ENCODE results near the gene OTX1. TPM values are rescaled to one million over a fixed set of nuclear protein-coding genes. Genes with fewer than 3 reads are reported as not detected.

OTX1 gene
- total and polyA plus RNA-seq, 10 donors = 0.23 to 0.37 TPM; not detected in 8

- H3K36me3 ChIP-seq = peaks cover 0 to 21% (median 0%) of the 10 kb centered on the region in 6 donors
- no peak for DNase-seq
- H3K9me3 ChIP-seq = peaks cover 0 to 7% (median 0%) of the 10 kb centered on the region in 8 donors
- peaks cover 9 to 87% (median 70%) of the 10 kb centered on the region in 7 donors for H3K27me3 ChIP-seq (replicated peaks in 1 of 7)
- H3K4me1 ChIP-seq = peaks cover 25 to 53% (median 50%) of the 10 kb centered on the region in 6 donors
- H3K27ac ChIP-seq = no peak overlapping the region
- WGBS, 5 donors = 43 to 54% (median 50%) methylated on average over 8 of the region's 8 CpGs
- peak overlapping the region in 1 of 8 donors; percentile 75 for H3K4me3 ChIP-seq
- TF ChIP-seq POLR2AphosphoS5 (IDR thresholded peaks at IDR 0.05) (no peak), POLR2A (IDR thresholded peaks at IDR 0.05) (no peak)
- TF ChIP-seq, protein P1, sequence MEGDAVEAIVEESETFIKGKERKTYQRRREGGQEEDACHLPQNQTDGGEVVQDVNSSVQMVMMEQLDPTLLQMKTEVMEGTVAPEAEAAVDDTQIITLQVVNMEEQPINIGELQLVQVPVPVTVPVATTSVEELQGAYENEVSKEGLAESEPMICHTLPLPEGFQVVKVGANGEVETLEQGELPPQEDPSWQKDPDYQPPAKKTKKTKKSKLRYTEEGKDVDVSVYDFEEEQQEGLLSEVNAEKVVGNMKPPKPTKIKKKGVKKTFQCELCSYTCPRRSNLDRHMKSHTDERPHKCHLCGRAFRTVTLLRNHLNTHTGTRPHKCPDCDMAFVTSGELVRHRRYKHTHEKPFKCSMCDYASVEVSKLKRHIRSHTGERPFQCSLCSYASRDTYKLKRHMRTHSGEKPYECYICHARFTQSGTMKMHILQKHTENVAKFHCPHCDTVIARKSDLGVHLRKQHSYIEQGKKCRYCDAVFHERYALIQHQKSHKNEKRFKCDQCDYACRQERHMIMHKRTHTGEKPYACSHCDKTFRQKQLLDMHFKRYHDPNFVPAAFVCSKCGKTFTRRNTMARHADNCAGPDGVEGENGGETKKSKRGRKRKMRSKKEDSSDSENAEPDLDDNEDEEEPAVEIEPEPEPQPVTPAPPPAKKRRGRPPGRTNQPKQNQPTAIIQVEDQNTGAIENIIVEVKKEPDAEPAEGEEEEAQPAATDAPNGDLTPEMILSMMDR (IDR thresholded peaks at IDR 0.05 in 8 of 11, conservative IDR thresholded peaks at IDR 0.05 in 3 of 11) = no peak
- intact Hi-C loops (cut with DNase I; ENCODE audit: low total_unique reads) = no loop called here
These were observed 3.7 kb upstream of the OTX1 start for GRCh38 chr2:63046961-63047320.

DNA sequence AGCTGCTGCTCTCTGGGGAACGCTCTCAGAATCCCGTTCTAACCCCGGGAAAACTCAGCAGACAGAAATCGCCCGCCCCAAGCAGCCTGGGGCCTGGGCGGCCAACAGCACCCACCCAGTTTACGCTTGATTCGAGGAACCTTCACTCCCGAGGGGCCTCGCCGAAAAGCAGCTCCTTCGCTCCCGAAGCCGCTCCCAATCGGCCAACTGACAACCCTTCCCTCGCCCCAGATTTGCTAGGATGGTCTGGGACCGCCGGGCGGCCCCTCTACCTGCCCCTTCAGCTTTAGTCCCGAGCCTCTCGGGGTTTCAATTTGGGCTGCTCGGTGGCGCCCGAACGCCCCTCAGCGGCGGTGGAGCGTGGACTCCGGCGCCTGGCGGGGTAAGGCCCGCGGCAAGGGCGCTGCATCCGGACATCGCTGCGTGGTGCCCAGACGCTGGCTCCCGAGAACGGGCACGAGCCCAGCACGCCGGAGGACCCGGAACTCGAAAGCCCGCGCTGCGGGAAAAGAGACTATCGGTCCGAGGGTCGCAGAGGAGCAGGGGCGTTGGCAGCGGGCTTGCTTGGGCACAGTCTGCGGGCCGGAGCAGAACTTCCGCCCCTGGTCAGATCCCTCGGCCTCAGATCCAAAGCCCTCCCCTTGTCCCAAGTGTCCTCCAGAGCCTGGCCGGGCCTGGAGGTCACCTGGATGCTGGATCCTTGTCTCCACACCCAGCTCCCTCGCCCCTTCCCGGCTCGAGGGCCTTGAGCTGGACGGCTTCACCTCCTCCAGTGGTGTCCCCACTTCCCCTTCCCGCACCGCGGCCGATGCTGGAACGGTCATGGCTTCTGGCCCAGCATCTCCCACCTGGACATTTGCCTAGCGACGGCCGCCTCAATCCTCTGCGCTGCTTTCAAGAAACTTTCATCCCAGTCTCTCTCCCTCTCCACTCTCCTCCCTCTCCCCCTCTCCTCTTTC, 3.0 kb upstream of the OTX1 start:
- H3K27ac ChIP-seq = no peak overlapping the region
- H3K4me3 ChIP-seq = peak overlapping the region in 6 of 8 donors; percentile 0 to 75 (median 24)
- DNase-seq = peak; percentile 83
- peaks cover 11 to 93% (median 77%) of the 10 kb centered on the region in 7 donors for H3K27me3 ChIP-seq (replicated peaks in 1 of 7)
- H3K36me3 ChIP-seq = peaks cover 0 to 21% (median 0%) of the 10 kb centered on the region in 6 donors
- peaks cover 25 to 60% (median 55%) of the 10 kb centered on the region in 6 donors for H3K4me1 ChIP-seq
- WGBS, 5 donors = 8 to 17% (median 12%) methylated on average over 29 to 71 of the region's 71 CpGs
- TF ChIP-seq, protein P1 (IDR thresholded peaks at IDR 0.05 in 8 of 11, conservative IDR thresholded peaks at IDR 0.05 in 3 of 11) = no peak
- TF ChIP-seq POLR2AphosphoS5 (IDR thresholded peaks at IDR 0.05) = peak in 1 of 3 donors; percentile 60
- intact Hi-C loops (cut with DNase I; ENCODE audit: low total_unique reads) = no loop called here
- H3K9me3 ChIP-seq = peaks cover 0 to 7% (median 0%) of the 10 kb centered on the region in 8 donors

- DNase-seq = peak; percentile 75
These were observed 2.1 kb upstream of the OTX1 start for GRCh38 chr2:63048367-63049171.

More at GRCh38 chr2:63048367-63049171, 2.1 kb upstream of the OTX1 start:
- peaks cover 14 to 99% (median 87%) of the 10 kb centered on the region in 7 donors for H3K27me3 ChIP-seq (replicated peaks in 1 of 7)
- H3K36me3 ChIP-seq = peaks cover 0 to 21% (median 0%) of the 10 kb centered on the region in 6 donors
- intact Hi-C loops (cut with DNase I; ENCODE audit: low total_unique reads) = no loop called here
- H3K4me3 ChIP-seq = peak overlapping the region in 3 of 8 donors; percentile 13 to 75 (median 16)
- peaks cover 0 to 7% (median 0%) of the 10 kb centered on the region in 8 donors for H3K9me3 ChIP-seq
- H3K4me1 ChIP-seq = peaks cover 25 to 69% (median 63%) of the 10 kb centered on the region in 6 donors
- TF ChIP-seq POLR2A (IDR thresholded peaks at IDR 0.05) (no peak), POLR2AphosphoS5 (IDR thresholded peaks at IDR 0.05) (peak in 2 of 3 donors; percentile 49 to 71)
- TF ChIP-seq, protein P1 (IDR thresholded peaks at IDR 0.05 in 8 of 11, conservative IDR thresholded peaks at IDR 0.05 in 3 of 11) = no peak
- no peak overlapping the region for H3K27ac ChIP-seq
- WGBS, 5 donors = 6 to 15% (median 8%) methylated on average over 58 to 61 of the region's 61 CpGs

Data from spleen (tissue), 11 donors.